GOT3 (cell line): ENCODE measurements around the gene LRP1B.

Experiments used
- DNase-seq: peaks from one replicate; lab custom pipeline; 2025; ENCODE audit warnings: mixed read lengths; lab: John Stamatoyannopoulos, UW

Gene LRP1B

GRCh38 chr2:141513853-141514252 is 617.0 kb downstream of the LRP1B start:
- DNase-seq = no peak

GRCh38 chr2:141508806-141509595 is 621.8 kb downstream of the LRP1B start:
- DNase-seq = no peak

GRCh38 chr2:141508086-141508752 is 622.6 kb downstream of the LRP1B start:
- DNase-seq = no peak

GRCh38 chr2:141506135-141506534 is 624.7 kb downstream of the LRP1B start:
- no peak for DNase-seq

- DNase-seq = no peak
Observed at GRCh38 chr2:141501752-141502151, 629.1 kb downstream of the LRP1B start.

GRCh38 chr2:141499123-141499522 is 631.7 kb downstream of the LRP1B start:
- no peak for DNase-seq

GRCh38 chr2:141498561-141498960 is 632.3 kb downstream of the LRP1B start:
- no peak for DNase-seq

GRCh38 chr2:141497272-141497671 is 633.5 kb downstream of the LRP1B start:
- no peak for DNase-seq

GRCh38 chr2:141496810-141497209 is 634.0 kb downstream of the LRP1B start:
- DNase-seq = no peak

- no peak for DNase-seq
Observed at GRCh38 chr2:141493936-141494335, 636.9 kb downstream of the LRP1B start.

GRCh38 chr2:141492816-141493215 is 638.0 kb downstream of the LRP1B start:
- DNase-seq = no peak

GRCh38 chr2:141490886-141491285 is 639.9 kb downstream of the LRP1B start:
- DNase-seq = no peak

GRCh38 chr2:141482697-141483096 is 648.1 kb downstream of the LRP1B start:
- no peak for DNase-seq

GRCh38 chr2:141475801-141476200 is 655.0 kb downstream of the LRP1B start:
- no peak for DNase-seq

GRCh38 chr2:141468761-141469160 is 662.1 kb downstream of the LRP1B start:
- no peak for DNase-seq

- DNase-seq = no peak
Observed at GRCh38 chr2:141467331-141467730, 663.5 kb downstream of the LRP1B start.

GRCh38 chr2:141464995-141465394 is 665.8 kb downstream of the LRP1B start:
- DNase-seq = no peak

- DNase-seq = no peak
Observed at GRCh38 chr2:141458351-141458750, 672.5 kb downstream of the LRP1B start.

- no peak for DNase-seq
Observed at GRCh38 chr2:141455877-141456276, 674.9 kb downstream of the LRP1B start.

- DNase-seq = no peak
Observed at GRCh38 chr2:141455211-141455826, 675.5 kb downstream of the LRP1B start.

- no peak for DNase-seq
Observed at GRCh38 chr2:141440072-141440635, 690.7 kb downstream of the LRP1B start.

- no peak for DNase-seq
Observed at GRCh38 chr2:141439524-141439923, 691.3 kb downstream of the LRP1B start.

- DNase-seq = no peak
Observed at GRCh38 chr2:141438536-141438935, 692.3 kb downstream of the LRP1B start.
